Mammary epithelial cell (primary cell): Measurements from ENCODE around the gene GZF1.
A peak's percentile ranks its signal among the peaks of the same experiment; 100 is the strongest.

Experiments used
- CTCF ChIP-seq, 2 donors: IDR thresholded peaks in 1 of 2; conservative IDR thresholded peaks in 1 of 2; 2 replicates each; pipeline ENCODE4 v1.5.1; 2011 to 2012; ENCODE audit warnings: inconsistent platforms in 2 of 2, low read length in 2 of 2, mild to moderate bottlenecking in 2 of 2, control low read depth in 1 of 2, low read depth in 1 of 2; ENCODE audit not compliant: insufficient read depth in 1 of 2; ENCODE audit errors: extremely low read depth in 1 of 2
- EZH2 ChIP-seq: IDR thresholded peaks from 2 replicates; pipeline ENCODE4 v1.6.1; 2012; ENCODE audit warnings: low read length, inconsistent platforms, borderline replicate concordance

GRCh38 chr20:23320317-23320716, 41.7 kb upstream of the GZF1 start:
- TF ChIP-seq CTCF (conservative IDR thresholded peaks at IDR 0.05 in 1 of 2, IDR thresholded peaks at IDR 0.05 in 1 of 2; ENCODE audit: extremely low read depth in 1 of 2, insufficient read depth in 1 of 2, low read depth in 1 of 2, low read length in 2 of 2) = peak; percentile 31
- TF ChIP-seq EZH2 = no peak
